ENCODE measurements around the gene TMED8. TPM values are rescaled to one million over a fixed set of nuclear protein-coding genes. Genes with fewer than 3 reads are reported as not detected.

TMED8 gene
- polyA plus RNA-seq, 1 donor, result 5.7 TPM

DNA sequence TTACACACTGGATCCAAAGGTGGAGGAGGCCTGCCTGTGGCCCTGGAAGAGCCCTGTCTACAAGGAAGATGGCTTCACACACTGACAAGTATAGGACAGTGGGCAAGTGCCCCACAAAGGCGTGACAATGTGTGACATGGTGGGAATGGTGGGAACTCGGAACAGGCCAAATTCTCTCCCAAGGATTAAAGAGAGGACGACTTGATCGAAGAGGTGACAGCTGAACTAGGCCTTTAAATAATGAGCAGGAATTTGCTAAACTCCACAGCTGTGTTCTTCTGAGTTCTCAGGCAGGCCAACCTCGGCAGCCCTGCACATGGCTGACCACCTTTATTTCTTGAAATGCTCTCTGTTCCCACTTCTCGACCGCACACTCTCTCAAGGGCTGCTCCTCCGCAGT is 80.0 kb downstream of the TMED8 start:
- DNase-seq (ENCODE audit: low read depth), result no peak

GRCh38 chr14:77296155-77296554 is 80.7 kb downstream of the TMED8 start:
- DNase-seq (ENCODE audit: low read depth), result no peak

- no peak for DNase-seq (ENCODE audit: low read depth)
Measured at GRCh38 chr14:77290705-77291104, 86.2 kb downstream of the TMED8 start.

GRCh38 chr14:77286576-77286975 is 90.3 kb downstream of the TMED8 start:
- DNase-seq (ENCODE audit: low read depth), result no peak

Other genes with a start within 250 kb of the TMED8 start
- gene ZDHHC22, start 235.3 kb downstream of the TMED8 start, polyA plus RNA-seq (ENCODE audit: insufficient read length), result 0.87 TPM
- gene TMEM63C, start 195.3 kb downstream of the TMED8 start, polyA plus RNA-seq (ENCODE audit: insufficient read length), result 0.67 TPM
- gene NGB, start 105.9 kb downstream of the TMED8 start, polyA plus RNA-seq (ENCODE audit: insufficient read length), result not detected
- 24.4 TPM for gene POMT2, start 56.2 kb downstream of the TMED8 start, polyA plus RNA-seq (ENCODE audit: insufficient read length)
- gene GSTZ1, start 56.1 kb downstream of the TMED8 start, polyA plus RNA-seq (ENCODE audit: insufficient read length), result 19.4 TPM
- gene SAMD15, start 285 bp upstream of the TMED8 start, polyA plus RNA-seq (ENCODE audit: insufficient read length), result 0.22 TPM
- 0.32 TPM for gene NOXRED1, start 46.4 kb upstream of the TMED8 start, polyA plus RNA-seq (ENCODE audit: insufficient read length)
- gene VIPAS39, start 80.5 kb upstream of the TMED8 start, polyA plus RNA-seq (ENCODE audit: insufficient read length), result 23.9 TPM
- gene AHSA1, start 81.0 kb upstream of the TMED8 start, polyA plus RNA-seq (ENCODE audit: insufficient read length), result 111 TPM
- not detected for gene ISM2, start 121.7 kb upstream of the TMED8 start, polyA plus RNA-seq (ENCODE audit: insufficient read length)
- 16.4 TPM for gene SPTLC2, start 239.5 kb upstream of the TMED8 start, polyA plus RNA-seq (ENCODE audit: insufficient read length)